Left ventricle myocardium inferior (tissue), 1 donor: ENCODE results near the gene NBPF1. TPM values are rescaled to one million over a fixed set of nuclear protein-coding genes. Genes with fewer than 3 reads are reported as not detected.
"Not testable (repeated sequence)": the region's sequence is repeated elsewhere in the genome, so short reads cannot be mapped to it uniquely, and the experiment has no call there.

Experiments used
- DNase-seq: peaks from one replicate; pipeline ENCODE4 v3.0.0-alpha.2; 2020
- H3K27ac ChIP-seq: fragments of 200-600 bp; replicated peaks from 2 replicates; pipeline ENCODE4 v1.8.0; 2021
- H3K27me3 ChIP-seq: fragments of 200-600 bp; 2 replicates; pipeline ENCODE4 v1.8.0; 2021; ENCODE audit warnings: low read depth
- H3K36me3 ChIP-seq: fragments of 200-600 bp; 2 replicates; pipeline ENCODE4 v1.8.0; 2021
- H3K4me1 ChIP-seq: fragments of 200-600 bp; 2 replicates; pipeline ENCODE4 v1.8.0; 2021
- H3K4me3 ChIP-seq: fragments of 200-600 bp; 2 replicates; pipeline ENCODE4 v1.8.0; 2021; ENCODE audit warnings: mild to moderate bottlenecking, moderate library complexity
- H3K9me3 ChIP-seq: fragments of 200-600 bp; replicated peaks from 2 replicates; pipeline ENCODE4 v1.8.0; 2021
- CTCF ChIP-seq: fragments of 200-600 bp; IDR thresholded peaks from 2 replicates; pipeline ENCODE4 v1.8.0; 2021; ENCODE audit warnings: antibody characterized with exemption, mild to moderate bottlenecking, borderline replicate concordance
- intact Hi-C: fragments of 100-400 bp; cut with micrococcal nuclease; formaldehyde crosslinking; loops from one replicate; pipeline ENCODE4 v1.11.0; 2022
- total RNA-seq: library from RNA; stranded (reverse); fragmentation: NEBNext Ultra II Directional; extraction: Animal tissue kit (Norgen Biotek cat#: 25700); gene quantifications from one replicate; pipeline ENCODE4 v1.2.1, GENCODE V29; 2021
- donor health status: DM: no; HTN: yes; CAD: no; lungs with severe emphysema.

NBPF1 gene
- total RNA-seq, 1 donor from 2014 or later, result 9.7 TPM

GRCh38 chr1:16534829-16535456 is 78.4 kb downstream of the NBPF1 start:
- H3K27me3 ChIP-seq, result peaks cover 54% of the 10 kb centered on the region
- H3K27ac ChIP-seq, H3K9me3 ChIP-seq, H3K4me1 ChIP-seq, H3K36me3 ChIP-seq, intact Hi-C loops: not testable (repeated sequence)
- peak overlapping the region; percentile 57 for H3K4me3 ChIP-seq
- DNase-seq, result peak; percentile 48

- DNase-seq, H3K27ac ChIP-seq, H3K4me1 ChIP-seq, H3K9me3 ChIP-seq, intact Hi-C loops, H3K36me3 ChIP-seq: not testable (repeated sequence)
- Histone ChIP-seq H3K4me3 (peak overlapping the region; percentile 57), H3K27me3 (peaks cover 59% of the 10 kb centered on the region)
Observed at GRCh38 chr1:16534239-16534828, 79.0 kb downstream of the NBPF1 start.

GRCh38 chr1:16532235-16532991 is 81.0 kb downstream of the NBPF1 start:
- H3K36me3 ChIP-seq, DNase-seq, H3K9me3 ChIP-seq, intact Hi-C loops, H3K4me1 ChIP-seq, H3K27ac ChIP-seq, H3K4me3 ChIP-seq: not testable (repeated sequence)
- peaks cover 63% of the 10 kb centered on the region for H3K27me3 ChIP-seq
- TF ChIP-seq CTCF, result peak; percentile 14

- peaks cover 41% of the 10 kb centered on the region for H3K27me3 ChIP-seq
- intact Hi-C loops, result not testable (repeated sequence)
Observed at GRCh38 chr1:16528338-16528737, 85.0 kb downstream of the NBPF1 start.

GRCh38 chr1:16525769-16526168 is 87.6 kb downstream of the NBPF1 start:
- H3K9me3 ChIP-seq, H3K4me1 ChIP-seq, DNase-seq, H3K27ac ChIP-seq, H3K36me3 ChIP-seq, intact Hi-C loops, H3K4me3 ChIP-seq: not testable (repeated sequence)
- H3K27me3 ChIP-seq, result peaks cover 35% of the 10 kb centered on the region

More at GRCh38 chr1:16528338-16528737, 85.0 kb downstream of the NBPF1 start:
- not testable (repeated sequence) for H3K4me3 ChIP-seq, H3K4me1 ChIP-seq, DNase-seq, H3K27ac ChIP-seq, H3K9me3 ChIP-seq, H3K36me3 ChIP-seq

GRCh38 chr1:16521679-16522078 is 91.7 kb downstream of the NBPF1 start:
- intact Hi-C loops, DNase-seq, H3K36me3 ChIP-seq, H3K4me1 ChIP-seq, H3K27ac ChIP-seq, H3K9me3 ChIP-seq, H3K4me3 ChIP-seq: not testable (repeated sequence)
- H3K27me3 ChIP-seq, result peaks cover 58% of the 10 kb centered on the region

GRCh38 chr1:16521288-16521583 is 92.1 kb downstream of the NBPF1 start:
- intact Hi-C loops, result no loop called here
- no peak for DNase-seq
- H3K36me3 ChIP-seq, result no peaks in the 10 kb centered on the region
- peaks cover 54% of the 10 kb centered on the region for H3K27me3 ChIP-seq
- H3K4me3 ChIP-seq, result peak overlapping the region; percentile 42
- TF ChIP-seq CTCF, result no peak
- H3K4me1 ChIP-seq, result no peaks in the 10 kb centered on the region
- H3K9me3 ChIP-seq, result no peaks in the 10 kb centered on the region
- no peak overlapping the region for H3K27ac ChIP-seq

- H3K27ac ChIP-seq, H3K4me1 ChIP-seq, intact Hi-C loops, H3K9me3 ChIP-seq, DNase-seq, H3K36me3 ChIP-seq: not testable (repeated sequence)
- Histone ChIP-seq H3K27me3 (peaks cover 53% of the 10 kb centered on the region), H3K4me3 (peak overlapping the region; percentile 42)
Observed at GRCh38 chr1:16520435-16521287, 92.7 kb downstream of the NBPF1 start.

GRCh38 chr1:16519255-16519951 is 94.0 kb downstream of the NBPF1 start:
- H3K27ac ChIP-seq, intact Hi-C loops, DNase-seq, H3K9me3 ChIP-seq, H3K4me3 ChIP-seq, H3K4me1 ChIP-seq, H3K36me3 ChIP-seq: not testable (repeated sequence)
- H3K27me3 ChIP-seq, result peaks cover 53% of the 10 kb centered on the region

GRCh38 chr1:16518913-16519254 is 94.5 kb downstream of the NBPF1 start:
- peaks cover 53% of the 10 kb centered on the region for H3K27me3 ChIP-seq
- H3K4me3 ChIP-seq, DNase-seq, H3K36me3 ChIP-seq, H3K4me1 ChIP-seq, intact Hi-C loops, H3K27ac ChIP-seq, H3K9me3 ChIP-seq: not testable (repeated sequence)
